SK-N-SH (cell line): ENCODE results near the gene HSPA1L. TPM values are rescaled to one million over a fixed set of nuclear protein-coding genes. Genes with fewer than 3 reads are reported as not detected.

ENCODE experiments used
- CTCF ChIA-PET: fragments of 300-600, 350-600 bp; formaldehyde crosslinking; extraction: SDS; loops from one replicate; lab custom pipeline; 2021; lab: Yijun Ruan, JAX
- POLR2A ChIA-PET: fragments of 350-600 bp; sonication (Branson Sonifier 250); formaldehyde crosslinking; extraction: SDS; loops from one replicate; lab custom pipeline; 2020; ENCODE audit warnings: antibody characterized with exemption, inconsistent platforms; lab: Yijun Ruan, JAX
- DNase-seq: peaks from one replicate; pipeline ENCODE4 v3.0.0; 2012
- H2AFZ ChIP-seq: fragments of 200-600 bp; sonication (generic); 2 replicates; pipeline ENCODE4 v1.8.1; 2016; ENCODE audit warnings: antibody characterized with exemption, mild to moderate bottlenecking, low read depth
- H3F3A ChIP-seq: fragments of 200-600 bp; sonication (generic); replicated peaks from 2 replicates; pipeline ENCODE3; 2016; ENCODE audit warnings: antibody characterized with exemption, mild to moderate bottlenecking; ENCODE audit not compliant: insufficient read depth
- H3K27ac ChIP-seq, 2 experiments: fragments of 200-500 bp in 1 of 2; fragments of 200-600 bp in 1 of 2; sonication (Bioruptor generic) in 1 of 2; sonication (generic), shearing (Covaris generic) in 1 of 2; 2 replicates each; pipeline versions ENCODE4 v1.5.1 to v1.6.1; 2014 to 2016; ENCODE audit warnings: low read depth in 2 of 2, inconsistent platforms in 1 of 2, low read length in 1 of 2, mild to moderate bottlenecking in 1 of 2, mixed read lengths in 1 of 2
- H3K27me3 ChIP-seq: fragments of 200-600 bp; sonication (generic), shearing (Covaris generic); 2 replicates; pipeline ENCODE4 v1.6.1; 2016; ENCODE audit warnings: mixed run types; ENCODE audit not compliant: insufficient read depth
- H3K36me3 ChIP-seq, 2 experiments: fragments of 200-500 bp in 1 of 2; fragments of 200-600 bp in 1 of 2; sonication (Bioruptor generic) in 1 of 2; sonication (generic) in 1 of 2; replicated peaks in 1 of 2; 2 replicates each; pipeline versions ENCODE3 to v1.5.1; 2014 to 2016; ENCODE audit warnings: low read length in 1 of 2, mild to moderate bottlenecking in 1 of 2; ENCODE audit not compliant: insufficient read depth in 2 of 2, control insufficient read depth in 1 of 2
- H3K4me1 ChIP-seq, 2 experiments: fragments of 200-500 bp in 1 of 2; fragments of 200-600 bp in 1 of 2; sonication (Bioruptor generic) in 1 of 2; sonication (generic), shearing (Covaris generic) in 1 of 2; 2 replicates each; pipeline versions ENCODE4 v1.5.1 to v1.6.1; 2014 to 2016; ENCODE audit warnings: low read depth in 1 of 2, low read length in 1 of 2, mixed run types in 1 of 2; ENCODE audit not compliant: insufficient read depth in 2 of 2, control insufficient read depth in 1 of 2
- H3K4me2 ChIP-seq: fragments of 200-600 bp; sonication (generic), shearing (Covaris generic); 2 replicates; pipeline ENCODE4 v1.6.1; 2017; ENCODE audit warnings: mixed run types
- H3K4me3 ChIP-seq, 2 experiments: fragments of 200-500 bp in 1 of 2; fragments of 200-600 bp in 1 of 2; sonication (Bioruptor generic) in 1 of 2; sonication (generic), shearing (Covaris generic) in 1 of 2; 2 replicates each; pipeline versions ENCODE4 v1.5.1 to v1.8.1; 2014 to 2016; ENCODE audit warnings: low read depth in 2 of 2, inconsistent platforms in 1 of 2, low read length in 1 of 2, mild to moderate bottlenecking in 1 of 2, mixed read lengths in 1 of 2, moderate library complexity in 1 of 2
- H3K79me2 ChIP-seq: fragments of 200-600 bp; sonication (generic); 2 replicates; pipeline ENCODE4 v1.8.1; 2017; ENCODE audit warnings: mild to moderate bottlenecking; ENCODE audit not compliant: insufficient read depth
- H3K9ac ChIP-seq: fragments of 200-600 bp; sonication (generic); 2 replicates; pipeline ENCODE4 v1.6.1; 2017; ENCODE audit warnings: mixed run types
- H3K9me2 ChIP-seq: fragments of 200-600 bp; sonication (generic); 2 replicates; pipeline ENCODE4 v1.6.1; 2017; ENCODE audit warnings: mixed run types
- H3K9me3 ChIP-seq: fragments of 200-600 bp; sonication (generic); 2 replicates; pipeline ENCODE4 v1.6.1; 2017; ENCODE audit warnings: mixed run types, mild to moderate bottlenecking, moderate library complexity
- H4K20me1 ChIP-seq: fragments of 200-600 bp; sonication (generic); 2 replicates; pipeline ENCODE4 v1.6.1; 2017; ENCODE audit warnings: mild to moderate bottlenecking, mixed run types; ENCODE audit not compliant: insufficient read depth
- CHD2 ChIP-seq: fragments of 150-350 bp; IDR thresholded peaks from 2 replicates; pipeline ENCODE4 v1.6.1; 2018; ENCODE audit warnings: low read length; ENCODE audit not compliant: partially characterized antibody
- ELF1 ChIP-seq: IDR thresholded peaks from 2 replicates; pipeline ENCODE4 v1.4.0; 2012
- EP300 ChIP-seq, 2 experiments: IDR thresholded peaks; 2 replicates each; pipeline versions ENCODE4 v1.4.0 to v1.6.1; 2012; ENCODE audit warnings: borderline replicate concordance in 1 of 2, low read depth in 1 of 2, low read length in 1 of 2
- FOXM1 ChIP-seq: IDR thresholded peaks from 2 replicates; pipeline ENCODE4 v1.4.0; 2012; ENCODE audit warnings: low read depth, mild to moderate bottlenecking
- GABPA ChIP-seq: IDR thresholded peaks from 2 replicates; pipeline ENCODE4 v1.4.0; 2012; ENCODE audit warnings: low read depth, mild to moderate bottlenecking
- JUND ChIP-seq: IDR thresholded peaks from 2 replicates; pipeline ENCODE4 v1.4.0; 2012
- PBX3 ChIP-seq: IDR thresholded peaks from 2 replicates; pipeline ENCODE4; 2012
- POLR2AphosphoS5 ChIP-seq: IDR thresholded peaks from 2 replicates; pipeline ENCODE4 v1.6.1; 2012; ENCODE audit warnings: low read depth, low read length
- RFX5 ChIP-seq: IDR thresholded peaks from 2 replicates; pipeline ENCODE4 v1.6.1; 2012; ENCODE audit warnings: mild to moderate bottlenecking, improper control_type of control experiment, low read length
- SIN3A ChIP-seq: IDR thresholded peaks from 2 replicates; pipeline ENCODE4 v1.6.1; 2012; ENCODE audit warnings: low read depth, mild to moderate bottlenecking, low read length, moderate library complexity, borderline replicate concordance
- SMC3 ChIP-seq: IDR thresholded peaks from 2 replicates; pipeline ENCODE4 v1.6.1; 2012; ENCODE audit warnings: low read depth, low read length, improper control_type of control experiment
- TAF1 ChIP-seq: IDR thresholded peaks from 2 replicates; pipeline ENCODE4 v1.6.1; 2012; ENCODE audit warnings: low read depth, mild to moderate bottlenecking, low read length, moderate library complexity, borderline replicate concordance
- TCF12 ChIP-seq: IDR thresholded peaks from 2 replicates; pipeline ENCODE4 v1.4.0; 2012
- USF2 ChIP-seq: fragments of 150-350 bp; IDR thresholded peaks from 2 replicates; pipeline ENCODE4 v1.6.1; 2017; ENCODE audit warnings: antibody characterized with exemption, low read length, low read depth, borderline replicate concordance
- WGBS: methylation state at CpG from one replicate; pipeline ENCODE4 v1.1.6; 2017; ENCODE audit warnings: low lambda C conversion rate; 5-methylcytosine and 5-hydroxymethylcytosine counted together
- polyA plus RNA-seq, 3 experiments: library from polyadenylated mRNA; depleted of rRNA; stranded (reverse); fragments of >200 nt; gene quantifications; 2 replicates each; pipeline ENCODE4 v1.2.3, GENCODE V29; 2012
- TF ChIP-seq, protein P1 (sequence below): IDR thresholded peaks from 2 replicates; pipeline ENCODE4 v1.4.0; 2012; ENCODE audit warnings: low read depth
- TF ChIP-seq, protein P2 (sequence below): IDR thresholded peaks from 2 replicates; pipeline ENCODE4 v1.6.1; 2012; ENCODE audit warnings: mild to moderate bottlenecking, low read depth, low read length, moderate library complexity
- TF ChIP-seq, protein P3 (sequence below): fragments of 150-350 bp; IDR thresholded peaks from 2 replicates; pipeline ENCODE4 v1.6.1; 2016; ENCODE audit warnings: mild to moderate bottlenecking, low read depth, low read length

Gene HSPA1L
- polyA plus RNA-seq, 1 of the 3 experiments (the other 2 are of a cell fraction), result 0.69 TPM

DNA sequence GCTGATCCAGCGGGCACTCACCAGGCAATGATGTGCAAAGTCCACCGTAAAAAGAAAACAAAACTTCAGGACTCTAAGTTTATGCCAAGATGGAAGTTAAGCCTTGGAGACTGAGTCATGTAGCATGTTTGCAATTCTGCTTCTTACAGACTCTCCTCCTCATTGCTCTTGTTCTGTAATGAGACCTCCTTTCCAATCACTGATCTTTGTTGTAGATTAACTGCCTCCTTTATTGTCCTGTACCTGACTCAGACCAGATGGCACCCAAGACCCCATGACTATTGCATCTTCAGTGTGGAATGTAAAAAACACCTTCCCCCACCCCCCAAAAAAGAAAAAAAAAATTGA lies 36.4 kb upstream of the HSPA1L start:
- POLR2A ChIA-PET, result interaction anchor here (0.7 kb wide), 1 partner anchor 15 kb away, joined by 3 read pairs; no protein-coding TSS in a partner anchor
- no peaks in the 10 kb centered on the region for H3K27me3 ChIP-seq
- peaks cover 5% of the 10 kb centered on the region for H3F3A ChIP-seq
- no peak for DNase-seq
- no peaks in the 10 kb centered on the region for H3K79me2 ChIP-seq
- WGBS, result 76% methylated on average over 2 of the region's 2 CpGs
- CTCF ChIA-PET, result no interaction called here
- H3K4me2 ChIP-seq, result no peak overlapping the region
- no peak overlapping the region for H3K27ac ChIP-seq
- TF ChIP-seq ELF1, result no peak
- TF ChIP-seq, protein P1, sequence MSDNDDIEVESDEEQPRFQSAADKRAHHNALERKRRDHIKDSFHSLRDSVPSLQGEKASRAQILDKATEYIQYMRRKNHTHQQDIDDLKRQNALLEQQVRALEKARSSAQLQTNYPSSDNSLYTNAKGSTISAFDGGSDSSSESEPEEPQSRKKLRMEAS, result no peak
- no peak for TF ChIP-seq PBX3
- no peak for TF ChIP-seq GABPA
- no peak for TF ChIP-seq POLR2AphosphoS5
- TF ChIP-seq USF2, result no peak
- TF ChIP-seq SMC3, result no peak
- TF ChIP-seq, protein P2, sequence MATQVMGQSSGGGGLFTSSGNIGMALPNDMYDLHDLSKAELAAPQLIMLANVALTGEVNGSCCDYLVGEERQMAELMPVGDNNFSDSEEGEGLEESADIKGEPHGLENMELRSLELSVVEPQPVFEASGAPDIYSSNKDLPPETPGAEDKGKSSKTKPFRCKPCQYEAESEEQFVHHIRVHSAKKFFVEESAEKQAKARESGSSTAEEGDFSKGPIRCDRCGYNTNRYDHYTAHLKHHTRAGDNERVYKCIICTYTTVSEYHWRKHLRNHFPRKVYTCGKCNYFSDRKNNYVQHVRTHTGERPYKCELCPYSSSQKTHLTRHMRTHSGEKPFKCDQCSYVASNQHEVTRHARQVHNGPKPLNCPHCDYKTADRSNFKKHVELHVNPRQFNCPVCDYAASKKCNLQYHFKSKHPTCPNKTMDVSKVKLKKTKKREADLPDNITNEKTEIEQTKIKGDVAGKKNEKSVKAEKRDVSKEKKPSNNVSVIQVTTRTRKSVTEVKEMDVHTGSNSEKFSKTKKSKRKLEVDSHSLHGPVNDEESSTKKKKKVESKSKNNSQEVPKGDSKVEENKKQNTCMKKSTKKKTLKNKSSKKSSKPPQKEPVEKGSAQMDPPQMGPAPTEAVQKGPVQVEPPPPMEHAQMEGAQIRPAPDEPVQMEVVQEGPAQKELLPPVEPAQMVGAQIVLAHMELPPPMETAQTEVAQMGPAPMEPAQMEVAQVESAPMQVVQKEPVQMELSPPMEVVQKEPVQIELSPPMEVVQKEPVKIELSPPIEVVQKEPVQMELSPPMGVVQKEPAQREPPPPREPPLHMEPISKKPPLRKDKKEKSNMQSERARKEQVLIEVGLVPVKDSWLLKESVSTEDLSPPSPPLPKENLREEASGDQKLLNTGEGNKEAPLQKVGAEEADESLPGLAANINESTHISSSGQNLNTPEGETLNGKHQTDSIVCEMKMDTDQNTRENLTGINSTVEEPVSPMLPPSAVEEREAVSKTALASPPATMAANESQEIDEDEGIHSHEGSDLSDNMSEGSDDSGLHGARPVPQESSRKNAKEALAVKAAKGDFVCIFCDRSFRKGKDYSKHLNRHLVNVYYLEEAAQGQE, result no peak
- TF ChIP-seq RFX5, result no peak
- no peak for TF ChIP-seq FOXM1
- TF ChIP-seq TCF12, result no peak
- no peak for TF ChIP-seq JUND
- H3K4me1 ChIP-seq, result no peaks in the 10 kb centered on the region
- no peak overlapping the region for H3K4me3 ChIP-seq
- no peaks in the 10 kb centered on the region for H3K9me2 ChIP-seq
- H3K9ac ChIP-seq, result no peak overlapping the region
- no peaks in the 10 kb centered on the region for H4K20me1 ChIP-seq
- no peak overlapping the region; the same call in 1 of the 2 replicates for H2AFZ ChIP-seq
- H3K36me3 ChIP-seq, result no peaks in the 10 kb centered on the region
- H3K9me3 ChIP-seq, result no peaks in the 10 kb centered on the region

- ChIA-PET CTCF (no interaction called here), POLR2A (interaction anchor here (0.7 kb wide), 1 partner anchor 14 kb away, joined by 3 read pairs; no protein-coding TSS in a partner anchor)
- WGBS, result 85% methylated on average over 2 of the region's 2 CpGs
These were observed 35.8 kb upstream of the HSPA1L start for GRCh38 chr6:31850765-31851484.

More at GRCh38 chr6:31850765-31851484, 35.8 kb upstream of the HSPA1L start:
- no peak for DNase-seq
- Histone ChIP-seq H3K4me2 (no peak overlapping the region), H3K9me2 (no peaks in the 10 kb centered on the region), H4K20me1 (no peaks in the 10 kb centered on the region), H3K36me3 (no peaks in the 10 kb centered on the region), H3K27ac (no peak overlapping the region), H3K4me3 (no peak overlapping the region), H3K4me1 (no peaks in the 10 kb centered on the region), H3K27me3 (no peaks in the 10 kb centered on the region), H2AFZ (no peak overlapping the region; the same call in 1 of the 2 replicates), H3K9me3 (no peaks in the 10 kb centered on the region), H3F3A (peaks cover 5% of the 10 kb centered on the region), H3K9ac (no peak overlapping the region), H3K79me2 (no peaks in the 10 kb centered on the region)
- TF ChIP-seq, protein P3, sequence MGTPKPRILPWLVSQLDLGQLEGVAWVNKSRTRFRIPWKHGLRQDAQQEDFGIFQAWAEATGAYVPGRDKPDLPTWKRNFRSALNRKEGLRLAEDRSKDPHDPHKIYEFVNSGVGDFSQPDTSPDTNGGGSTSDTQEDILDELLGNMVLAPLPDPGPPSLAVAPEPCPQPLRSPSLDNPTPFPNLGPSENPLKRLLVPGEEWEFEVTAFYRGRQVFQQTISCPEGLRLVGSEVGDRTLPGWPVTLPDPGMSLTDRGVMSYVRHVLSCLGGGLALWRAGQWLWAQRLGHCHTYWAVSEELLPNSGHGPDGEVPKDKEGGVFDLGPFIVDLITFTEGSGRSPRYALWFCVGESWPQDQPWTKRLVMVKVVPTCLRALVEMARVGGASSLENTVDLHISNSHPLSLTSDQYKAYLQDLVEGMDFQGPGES, result no peak
- TF ChIP-seq GABPA (no peak), EP300 (IDR thresholded peaks at IDR 0.05; ENCODE audit: borderline replicate concordance in 1 of 2, low read depth in 1 of 2, low read length in 1 of 2) (no peak), POLR2AphosphoS5 (no peak), TAF1 (no peak), SIN3A (no peak), CHD2 (no peak)
